Measurements from ENCODE around the gene TTLL6.

DNA sequence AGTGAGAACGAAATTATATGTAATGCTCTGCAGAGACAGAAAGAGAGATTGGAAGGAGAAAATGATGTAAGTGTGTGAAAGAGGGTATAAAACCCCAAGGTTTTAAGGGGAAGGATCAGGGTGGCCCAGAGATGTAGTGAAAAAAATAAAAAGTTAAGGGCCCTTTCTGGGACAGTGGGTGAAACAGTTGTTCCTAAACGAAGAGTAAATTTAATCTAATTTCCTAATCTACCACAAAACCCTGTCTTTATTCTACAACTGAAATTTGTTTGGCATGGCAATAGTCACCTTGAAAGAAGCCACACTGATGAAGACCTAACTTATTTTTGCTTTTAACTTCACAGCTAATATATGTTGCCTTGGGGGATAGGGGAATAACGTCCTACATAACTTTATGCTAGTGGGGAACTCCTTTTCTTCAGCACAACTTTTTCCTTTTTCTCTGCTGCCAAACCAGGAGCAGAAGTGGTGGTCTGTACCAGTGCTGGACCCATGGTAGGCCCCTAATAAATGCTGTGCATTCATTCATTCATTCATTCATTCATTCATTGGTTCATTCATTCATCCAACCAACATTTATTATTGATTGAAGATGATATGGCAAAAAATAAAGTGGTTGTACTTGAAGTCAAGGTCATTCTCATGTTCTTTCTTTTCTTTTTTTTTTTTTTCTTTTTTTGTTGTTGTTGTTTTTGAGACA, 39.2 kb upstream of the TTLL6 start:
- TF ChIP-seq, protein P1, sequence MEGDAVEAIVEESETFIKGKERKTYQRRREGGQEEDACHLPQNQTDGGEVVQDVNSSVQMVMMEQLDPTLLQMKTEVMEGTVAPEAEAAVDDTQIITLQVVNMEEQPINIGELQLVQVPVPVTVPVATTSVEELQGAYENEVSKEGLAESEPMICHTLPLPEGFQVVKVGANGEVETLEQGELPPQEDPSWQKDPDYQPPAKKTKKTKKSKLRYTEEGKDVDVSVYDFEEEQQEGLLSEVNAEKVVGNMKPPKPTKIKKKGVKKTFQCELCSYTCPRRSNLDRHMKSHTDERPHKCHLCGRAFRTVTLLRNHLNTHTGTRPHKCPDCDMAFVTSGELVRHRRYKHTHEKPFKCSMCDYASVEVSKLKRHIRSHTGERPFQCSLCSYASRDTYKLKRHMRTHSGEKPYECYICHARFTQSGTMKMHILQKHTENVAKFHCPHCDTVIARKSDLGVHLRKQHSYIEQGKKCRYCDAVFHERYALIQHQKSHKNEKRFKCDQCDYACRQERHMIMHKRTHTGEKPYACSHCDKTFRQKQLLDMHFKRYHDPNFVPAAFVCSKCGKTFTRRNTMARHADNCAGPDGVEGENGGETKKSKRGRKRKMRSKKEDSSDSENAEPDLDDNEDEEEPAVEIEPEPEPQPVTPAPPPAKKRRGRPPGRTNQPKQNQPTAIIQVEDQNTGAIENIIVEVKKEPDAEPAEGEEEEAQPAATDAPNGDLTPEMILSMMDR (conservative IDR thresholded peaks at IDR 0.05; ENCODE audit: low read length): no peak
- no peak for TF ChIP-seq EZH2phosphoT487 (IDR thresholded peaks at IDR 0.05; ENCODE audit: borderline replicate concordance)

Measured in Loucy (cell line).